VCaP (cell line): Measurements from ENCODE around the gene IRF7.
A peak's percentile ranks its signal among the peaks of the same experiment; 100 is the strongest.

ENCODE experiments used
- H3K27ac ChIP-seq: fragments of 450-650 bp; 2 replicates; pipeline ENCODE4 v1.5.1; 2017
- TF ChIP-seq, protein P1 (sequence below): fragments of 450-650 bp; conservative IDR thresholded peaks from 2 replicates; pipeline ENCODE4 v1.5.1; 2017; ENCODE audit warnings: mild to moderate bottlenecking, moderate library complexity

The IRF7 gene

DNA sequence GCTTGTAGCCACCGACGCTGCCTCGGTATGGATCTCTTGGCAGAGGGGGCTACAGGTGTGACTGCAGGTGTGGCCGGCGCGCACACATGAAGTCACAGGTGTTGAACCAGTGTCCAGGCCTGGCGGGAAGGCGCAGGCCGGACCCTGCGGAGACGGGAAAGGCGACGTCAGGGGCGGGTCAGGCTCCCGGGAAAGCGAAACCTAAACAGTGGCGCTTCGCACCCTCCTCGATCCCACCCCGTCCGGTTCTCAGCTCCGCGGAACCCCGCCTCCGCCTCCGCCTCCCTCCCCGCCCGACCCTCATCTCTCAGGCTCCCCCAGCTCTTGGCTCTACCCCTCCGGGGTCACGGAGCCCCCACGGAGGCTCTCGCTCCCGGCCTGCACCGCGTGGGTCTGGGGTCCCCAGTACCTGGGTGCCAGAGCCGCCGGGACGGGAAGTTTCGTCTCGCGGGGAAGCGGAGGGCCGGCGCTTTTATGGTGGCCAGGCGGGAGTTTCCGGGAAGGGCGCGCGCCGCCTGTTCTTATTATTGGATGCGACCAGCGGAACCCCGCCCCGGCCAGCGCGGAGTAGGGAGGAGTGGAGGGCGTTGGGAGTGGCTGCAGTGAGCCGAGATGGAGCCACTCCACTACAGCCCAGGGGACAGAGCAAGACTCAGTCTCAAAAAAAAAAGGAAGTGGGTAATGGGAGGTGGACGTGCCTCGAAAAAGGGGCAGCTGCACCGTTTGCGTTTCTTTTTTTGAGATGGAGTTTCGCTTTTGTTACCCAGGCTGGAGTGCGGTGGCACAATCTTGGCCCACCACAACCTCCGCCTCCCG lies at the start of gene IRF7:
Gene IRF7, minus strand, starts transcription at position 447 of the 816 bp plus-strand sequence. CDS start 586 bp downstream, outside the sequence.
- TF ChIP-seq, protein P1, sequence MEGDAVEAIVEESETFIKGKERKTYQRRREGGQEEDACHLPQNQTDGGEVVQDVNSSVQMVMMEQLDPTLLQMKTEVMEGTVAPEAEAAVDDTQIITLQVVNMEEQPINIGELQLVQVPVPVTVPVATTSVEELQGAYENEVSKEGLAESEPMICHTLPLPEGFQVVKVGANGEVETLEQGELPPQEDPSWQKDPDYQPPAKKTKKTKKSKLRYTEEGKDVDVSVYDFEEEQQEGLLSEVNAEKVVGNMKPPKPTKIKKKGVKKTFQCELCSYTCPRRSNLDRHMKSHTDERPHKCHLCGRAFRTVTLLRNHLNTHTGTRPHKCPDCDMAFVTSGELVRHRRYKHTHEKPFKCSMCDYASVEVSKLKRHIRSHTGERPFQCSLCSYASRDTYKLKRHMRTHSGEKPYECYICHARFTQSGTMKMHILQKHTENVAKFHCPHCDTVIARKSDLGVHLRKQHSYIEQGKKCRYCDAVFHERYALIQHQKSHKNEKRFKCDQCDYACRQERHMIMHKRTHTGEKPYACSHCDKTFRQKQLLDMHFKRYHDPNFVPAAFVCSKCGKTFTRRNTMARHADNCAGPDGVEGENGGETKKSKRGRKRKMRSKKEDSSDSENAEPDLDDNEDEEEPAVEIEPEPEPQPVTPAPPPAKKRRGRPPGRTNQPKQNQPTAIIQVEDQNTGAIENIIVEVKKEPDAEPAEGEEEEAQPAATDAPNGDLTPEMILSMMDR: no peak
- H3K27ac ChIP-seq: peak within 1 kb of the TSS; percentile 87

DNA sequence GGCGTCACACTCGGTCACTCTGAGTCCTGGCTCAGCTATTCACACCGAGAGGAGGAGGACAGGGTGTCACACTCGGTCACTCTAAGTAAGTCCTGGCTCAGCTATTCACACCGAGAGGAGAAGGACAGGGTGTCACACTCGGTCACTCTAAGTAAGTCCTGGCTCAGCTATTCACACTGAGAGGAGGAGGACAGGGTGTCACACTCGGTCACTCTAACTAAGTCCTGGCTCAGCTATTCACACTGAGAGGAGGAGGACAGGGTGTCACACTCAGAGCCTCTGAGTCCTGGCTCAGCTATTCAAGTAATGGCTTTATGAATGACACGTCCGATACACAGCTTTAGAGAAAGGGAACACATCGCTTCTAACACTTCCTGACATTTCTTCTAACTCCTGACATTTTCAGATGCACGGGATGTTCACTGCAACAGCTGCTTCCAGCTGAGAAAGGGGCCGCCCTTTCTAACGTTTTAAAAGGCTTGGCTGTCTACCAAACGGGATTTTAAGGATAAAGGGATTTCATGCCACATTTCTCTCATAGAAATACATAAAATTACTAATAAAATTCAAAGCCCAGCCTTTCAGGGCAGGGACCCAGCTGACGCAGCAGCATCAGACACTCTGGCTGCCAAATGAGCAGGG lies 49.4 kb upstream of the IRF7 start:
- no peak overlapping the region for H3K27ac ChIP-seq
- TF ChIP-seq, protein P1: no peak

DNA sequence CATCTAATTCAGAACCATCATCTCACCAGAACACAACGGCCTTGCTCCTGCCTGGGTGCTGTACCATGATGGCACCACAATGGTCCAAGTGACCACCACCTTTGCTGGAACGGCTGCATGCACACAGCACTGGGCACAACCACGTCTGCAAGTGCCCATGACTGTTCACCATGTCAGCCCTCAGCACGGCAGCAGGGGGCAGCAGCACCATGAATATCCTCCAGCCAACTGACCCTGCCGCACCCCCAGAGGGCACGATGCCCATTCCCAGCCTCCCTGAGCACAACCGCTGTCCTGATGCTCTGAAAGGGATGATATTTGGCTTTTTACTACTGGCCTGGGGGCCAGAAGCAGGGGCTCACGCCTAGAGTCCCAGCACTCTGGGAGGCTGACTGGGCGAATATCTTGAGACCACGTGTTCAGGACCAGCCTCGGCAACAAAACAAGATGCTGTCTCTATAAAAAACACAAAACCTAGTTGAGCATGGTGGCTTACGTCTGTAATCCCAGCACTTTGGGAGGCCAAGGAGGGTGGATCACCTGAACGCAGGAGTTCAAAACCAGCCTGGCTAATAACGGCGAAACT lies 47.0 kb upstream of the IRF7 start:
- no peak overlapping the region for H3K27ac ChIP-seq
- TF ChIP-seq, protein P1: peak; percentile 75

DNA sequence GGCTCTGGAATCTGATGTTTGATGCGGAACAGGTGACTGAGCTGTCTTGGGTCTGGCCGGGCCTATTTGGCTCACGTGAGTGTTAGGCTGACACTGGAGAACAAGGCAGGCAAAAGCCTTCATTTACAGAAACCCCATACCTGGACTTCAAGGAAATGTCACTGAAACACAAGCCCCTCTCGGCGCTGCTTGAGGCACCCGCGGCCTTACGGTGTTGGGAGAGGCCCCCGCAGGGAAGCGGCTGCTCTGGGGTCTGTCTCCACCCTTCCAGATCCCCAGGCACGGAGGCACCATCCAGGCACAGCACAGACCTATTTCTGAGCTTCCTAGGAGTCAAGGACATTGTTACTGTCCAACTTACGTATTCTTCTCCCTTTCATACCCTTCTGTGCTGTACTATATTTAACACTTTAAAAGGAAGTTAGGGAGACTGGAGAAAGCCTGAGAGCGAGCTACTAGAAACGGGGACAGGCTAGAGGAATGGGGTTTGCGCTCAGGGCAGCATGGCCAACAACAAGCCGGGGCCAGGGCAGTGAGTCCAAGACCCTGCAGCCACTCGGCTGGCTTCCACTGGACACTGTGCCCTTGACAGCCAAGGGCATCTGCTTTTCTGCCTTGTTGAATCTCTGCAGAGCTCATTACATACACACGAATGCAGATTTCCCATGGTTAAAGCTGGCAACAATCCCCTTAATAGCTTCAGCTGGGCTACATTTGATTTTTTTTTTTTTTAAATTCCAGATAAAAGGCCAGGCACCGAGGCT lies 45.1 kb upstream of the IRF7 start:
- H3K27ac ChIP-seq: no peak overlapping the region
- TF ChIP-seq, protein P1: no peak

DNA sequence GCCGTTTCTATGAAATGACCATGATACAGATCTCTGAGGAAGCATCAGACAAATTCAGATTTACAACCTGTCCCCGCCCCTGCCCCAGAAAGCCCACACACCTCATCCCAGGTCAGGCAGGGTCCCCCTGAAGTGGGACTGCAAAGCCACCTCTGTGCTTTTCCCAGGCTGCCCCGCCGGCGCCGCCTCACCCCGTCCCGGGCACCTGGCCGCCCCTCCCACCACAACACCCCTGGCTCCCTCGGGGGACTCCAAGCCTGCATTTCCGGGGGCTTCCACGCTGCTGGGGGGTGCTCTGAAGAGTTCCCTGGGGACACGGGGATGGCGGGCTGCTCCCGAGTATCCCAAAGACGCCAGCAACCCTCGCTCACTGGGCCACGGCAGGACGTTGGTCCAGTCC lies 44.5 kb upstream of the IRF7 start:
- TF ChIP-seq, protein P1: no peak
- H3K27ac ChIP-seq: no peak overlapping the region

DNA sequence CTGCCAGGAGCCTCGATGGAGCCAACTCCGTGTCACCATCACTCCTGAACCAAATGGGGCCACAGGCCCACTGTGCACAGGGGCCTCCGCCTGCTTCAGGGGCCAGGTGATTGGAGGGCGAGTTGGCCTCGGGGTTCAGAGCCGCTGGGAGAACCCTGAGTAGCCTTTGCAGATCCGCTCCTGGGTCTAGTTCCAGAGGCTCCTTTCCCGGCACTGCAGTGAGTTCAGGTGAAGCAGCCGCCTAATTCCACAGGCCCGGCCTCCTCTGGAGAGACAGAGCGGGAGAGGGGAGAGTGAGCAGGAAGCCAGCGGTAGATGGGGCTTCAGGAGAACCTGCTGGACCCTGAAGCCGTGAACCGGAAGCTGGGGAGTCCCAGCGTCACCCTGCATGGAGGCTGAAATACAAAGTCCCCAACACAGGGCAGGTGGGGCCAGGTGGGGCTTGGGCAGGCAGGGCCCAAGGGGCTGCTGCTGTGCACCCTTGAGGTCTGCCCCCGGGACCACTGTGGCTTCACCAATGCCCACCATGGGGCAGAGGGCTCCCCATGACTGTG lies 43.9 kb upstream of the IRF7 start:
- H3K27ac ChIP-seq: no peak overlapping the region
- TF ChIP-seq, protein P1: no peak
